Measurements from ENCODE around the gene ALDH6A1. TPM values are rescaled to one million over a fixed set of nuclear protein-coding genes. Genes with fewer than 3 reads are reported as not detected.
A peak's percentile ranks its signal among the peaks of the same experiment; 100 is the strongest.

Gene ALDH6A1
- total and polyA plus RNA-seq, 3 experiments from 2014 or later = 10.6 to 26.0 (median 12.5) TPM

- peaks cover 4 to 25% (median 8%) of the 10 kb centered on the region in 3 donors for H3K36me3 Mint-ChIP-seq
- CTCF ChIA-PET = no interaction called here
- DNase-seq = no peak
- no peaks in the 10 kb centered on the region for H3K9me3 Mint-ChIP-seq
- POLR2A ChIA-PET = no interaction called here
- Histone ChIP-seq H3K36me3 (ENCODE audit: insufficient read depth, low read length) (no peaks in the 10 kb centered on the region), H3K9me3 (ENCODE audit: low read length) (no peaks in the 10 kb centered on the region), H3K4me3 (ENCODE audit: low read length) (no peak overlapping the region), H3K4me1 (ENCODE audit: insufficient read depth, low read length) (peaks cover 16% of the 10 kb centered on the region), H3K27me3 (ENCODE audit: insufficient read depth, low read length, poor library complexity, severe bottlenecking) (no peaks in the 10 kb centered on the region), H3K27ac (ENCODE audit: low read depth, low read length) (no peak overlapping the region)
- H3K4me3 Mint-ChIP-seq = no peak overlapping the region
- H3K27me3 Mint-ChIP-seq = peaks cover 0 to 5% of the 10 kb centered on the region in 2 donors
- peak overlapping the region in 5 of 8 donors; percentile 0 to 59 (median 27) for H3K27ac Mint-ChIP-seq
- peaks cover 23 to 35% (median 25%) of the 10 kb centered on the region in 3 donors for H3K4me1 Mint-ChIP-seq
These were observed 5.2 kb upstream of the ALDH6A1 start for GRCh38 chr14:74089251-74090020.

- ChIA-PET CTCF (no interaction called here), POLR2A (no interaction called here)
- Histone ChIP-seq H3K4me1 (ENCODE audit: insufficient read depth, low read length) (peaks cover 26% of the 10 kb centered on the region), H3K27ac (ENCODE audit: low read depth, low read length) (peak overlapping the region; percentile 64), H3K4me3 (ENCODE audit: low read length) (peak overlapping the region; percentile 80), H3K27me3 (ENCODE audit: insufficient read depth, low read length, poor library complexity, severe bottlenecking) (no peaks in the 10 kb centered on the region), H3K9me3 (ENCODE audit: low read length) (no peaks in the 10 kb centered on the region), H3K36me3 (ENCODE audit: insufficient read depth, low read length) (no peaks in the 10 kb centered on the region)
- H3K36me3 Mint-ChIP-seq = peaks cover 4 to 19% (median 7%) of the 10 kb centered on the region in 3 donors
- H3K27me3 Mint-ChIP-seq = peaks cover 0 to 5% of the 10 kb centered on the region in 2 donors
- H3K9me3 Mint-ChIP-seq = no peaks in the 10 kb centered on the region
- peaks cover 37 to 55% (median 44%) of the 10 kb centered on the region in 3 donors for H3K4me1 Mint-ChIP-seq
- peak overlapping the region in 5 of 8 donors; percentile 82 to 99 (median 97) for H3K27ac Mint-ChIP-seq
- H3K4me3 Mint-ChIP-seq = peak overlapping the region; percentile 86 to 100 (median 99)
- no peak for DNase-seq
These were observed 1.6 kb upstream of the ALDH6A1 start for GRCh38 chr14:74085828-74086227.

GRCh38 chr14:74085047-74085637 is 889 bp upstream of the ALDH6A1 start:
- peaks cover 0 to 5% of the 10 kb centered on the region in 2 donors for H3K27me3 Mint-ChIP-seq
- H3K4me1 Mint-ChIP-seq = peaks cover 37 to 53% (median 41%) of the 10 kb centered on the region in 3 donors
- ChIA-PET POLR2A (interaction anchor here (0.5 to 1.0 kb wide), 2 partner anchors 100 to 516 kb away, joined by 3 to 5 read pairs; partner anchors contain the start of gene ACOT2), CTCF (no interaction called here)
- peaks cover 26% of the 10 kb centered on the region for H3K4me1 ChIP-seq (ENCODE audit: insufficient read depth, low read length)
- peaks cover 4 to 16% (median 10%) of the 10 kb centered on the region in 3 donors for H3K36me3 Mint-ChIP-seq
- H3K36me3 ChIP-seq (ENCODE audit: insufficient read depth, low read length) = no peaks in the 10 kb centered on the region
- H3K27ac ChIP-seq (ENCODE audit: low read depth, low read length) = peak overlapping the region; percentile 64
- H3K9me3 ChIP-seq (ENCODE audit: low read length) = no peaks in the 10 kb centered on the region
- H3K4me3 Mint-ChIP-seq = peak overlapping the region; percentile 86 to 100 (median 99)
- no peaks in the 10 kb centered on the region for H3K27me3 ChIP-seq (ENCODE audit: insufficient read depth, low read length, poor library complexity, severe bottlenecking)
- no peak for DNase-seq
- H3K27ac Mint-ChIP-seq = peak overlapping the region; percentile 80 to 99 (median 97)
- no peaks in the 10 kb centered on the region for H3K9me3 Mint-ChIP-seq
- H3K4me3 ChIP-seq (ENCODE audit: low read length) = peak overlapping the region; percentile 80

GRCh38 chr14:74083784-74084276 is 423 bp downstream of the ALDH6A1 start:
- Histone ChIP-seq H3K4me1 (ENCODE audit: insufficient read depth, low read length) (peaks cover 26% of the 10 kb centered on the region), H3K9me3 (ENCODE audit: low read length) (no peaks in the 10 kb centered on the region), H3K27me3 (ENCODE audit: insufficient read depth, low read length, poor library complexity, severe bottlenecking) (no peaks in the 10 kb centered on the region), H3K4me3 (ENCODE audit: low read length) (peak overlapping the region; percentile 84), H3K27ac (ENCODE audit: low read depth, low read length) (peak overlapping the region; percentile 68), H3K36me3 (ENCODE audit: insufficient read depth, low read length) (no peaks in the 10 kb centered on the region)
- ChIA-PET POLR2A (interaction anchor here (0.5 to 1.0 kb wide), 4 partner anchors 134 to 1898 kb away, joined by 3 read pairs; partner anchors contain the start of genes ACOT2, COQ6 and FAM161B), CTCF (interaction anchor here (1.0 kb wide), 1 partner anchor 12 kb away, joined by 3 read pairs; no protein-coding TSS in a partner anchor)
- Mint-ChIP-seq H3K4me3 (peak overlapping the region; percentile 86 to 100 (median 99)), H3K9me3 (no peaks in the 10 kb centered on the region), H3K27me3 (peaks cover 0 to 5% of the 10 kb centered on the region in 2 donors), H3K36me3 (peaks cover 0 to 12% (median 7%) of the 10 kb centered on the region in 3 donors), H3K27ac (peak overlapping the region; percentile 80 to 99 (median 97)), H3K4me1 (peaks cover 32 to 44% (median 33%) of the 10 kb centered on the region in 3 donors)
- no peak for DNase-seq

- no peaks in the 10 kb centered on the region for H3K9me3 ChIP-seq (ENCODE audit: low read length)
- ChIA-PET POLR2A (interaction anchor here (0.5 kb wide), 1 partner anchor 295 kb away, joined by 3 read pairs; no protein-coding TSS in a partner anchor), CTCF (interaction anchor here (1.0 kb wide), 1 partner anchor 11 kb away, joined by 3 read pairs; no protein-coding TSS in a partner anchor)
- Mint-ChIP-seq H3K36me3 (peaks cover 0 to 10% (median 5%) of the 10 kb centered on the region in 3 donors), H3K27ac (peak overlapping the region in 4 of 8 donors; percentile 22 to 82 (median 52)), H3K4me3 (peak overlapping the region; percentile 86 to 100 (median 99)), H3K27me3 (peaks cover 0 to 5% of the 10 kb centered on the region in 2 donors), H3K9me3 (no peaks in the 10 kb centered on the region), H3K4me1 (peaks cover 29 to 40% (median 30%) of the 10 kb centered on the region in 3 donors)
- no peak for DNase-seq
- no peaks in the 10 kb centered on the region for H3K36me3 ChIP-seq (ENCODE audit: insufficient read depth, low read length)
- peaks cover 26% of the 10 kb centered on the region for H3K4me1 ChIP-seq (ENCODE audit: insufficient read depth, low read length)
- peak overlapping the region; percentile 84 for H3K4me3 ChIP-seq (ENCODE audit: low read length)
- no peaks in the 10 kb centered on the region for H3K27me3 ChIP-seq (ENCODE audit: insufficient read depth, low read length, poor library complexity, severe bottlenecking)
- H3K27ac ChIP-seq (ENCODE audit: low read depth, low read length) = no peak overlapping the region
These were observed 1.1 kb downstream of the ALDH6A1 start for GRCh38 chr14:74083161-74083560.

- no peaks in the 10 kb centered on the region for H3K9me3 ChIP-seq (ENCODE audit: low read length)
- no peaks in the 10 kb centered on the region for H3K27me3 ChIP-seq (ENCODE audit: insufficient read depth, low read length, poor library complexity, severe bottlenecking)
- peaks cover 0 to 5% of the 10 kb centered on the region in 2 donors for H3K27me3 Mint-ChIP-seq
- H3K4me1 Mint-ChIP-seq = peaks cover 29 to 35% (median 29%) of the 10 kb centered on the region in 3 donors
- ChIA-PET CTCF (no interaction called here), POLR2A (no interaction called here)
- no peak overlapping the region for H3K4me3 ChIP-seq (ENCODE audit: low read length)
- H3K36me3 Mint-ChIP-seq = peaks cover 0 to 10% (median 7%) of the 10 kb centered on the region in 3 donors
- peaks cover 25% of the 10 kb centered on the region for H3K4me1 ChIP-seq (ENCODE audit: insufficient read depth, low read length)
- H3K4me3 Mint-ChIP-seq = no peak overlapping the region
- no peak for DNase-seq
- no peaks in the 10 kb centered on the region for H3K9me3 Mint-ChIP-seq
- H3K27ac ChIP-seq (ENCODE audit: low read depth, low read length) = no peak overlapping the region
- no peaks in the 10 kb centered on the region for H3K36me3 ChIP-seq (ENCODE audit: insufficient read depth, low read length)
- no peak overlapping the region for H3K27ac Mint-ChIP-seq
These were observed 2.8 kb downstream of the ALDH6A1 start for GRCh38 chr14:74081491-74081890.

GRCh38 chr14:74080820-74081460 is 3.3 kb downstream of the ALDH6A1 start:
- Histone ChIP-seq H3K9me3 (ENCODE audit: low read length) (no peaks in the 10 kb centered on the region), H3K36me3 (ENCODE audit: insufficient read depth, low read length) (no peaks in the 10 kb centered on the region), H3K27ac (ENCODE audit: low read depth, low read length) (no peak overlapping the region), H3K27me3 (ENCODE audit: insufficient read depth, low read length, poor library complexity, severe bottlenecking) (no peaks in the 10 kb centered on the region), H3K4me3 (ENCODE audit: low read length) (no peak overlapping the region), H3K4me1 (ENCODE audit: insufficient read depth, low read length) (peaks cover 19% of the 10 kb centered on the region)
- no peak overlapping the region for H3K27ac Mint-ChIP-seq
- peaks cover 0 to 10% (median 7%) of the 10 kb centered on the region in 3 donors for H3K36me3 Mint-ChIP-seq
- peaks cover 26 to 32% (median 27%) of the 10 kb centered on the region in 3 donors for H3K4me1 Mint-ChIP-seq
- H3K27me3 Mint-ChIP-seq = peaks cover 0 to 5% of the 10 kb centered on the region in 2 donors
- DNase-seq = no peak
- H3K4me3 Mint-ChIP-seq = peak overlapping the region in 1 of 7 donors; percentile 2
- CTCF ChIA-PET = no interaction called here
- POLR2A ChIA-PET = no interaction called here
- no peaks in the 10 kb centered on the region for H3K9me3 Mint-ChIP-seq
